ENCODE results near the gene SERPINA5. TPM values are rescaled to one million over a fixed set of nuclear protein-coding genes. Genes with fewer than 3 reads are reported as not detected.

Gene SERPINA5
- total RNA-seq, 1 donor from 2014 or later: 0.50 TPM

DNA sequence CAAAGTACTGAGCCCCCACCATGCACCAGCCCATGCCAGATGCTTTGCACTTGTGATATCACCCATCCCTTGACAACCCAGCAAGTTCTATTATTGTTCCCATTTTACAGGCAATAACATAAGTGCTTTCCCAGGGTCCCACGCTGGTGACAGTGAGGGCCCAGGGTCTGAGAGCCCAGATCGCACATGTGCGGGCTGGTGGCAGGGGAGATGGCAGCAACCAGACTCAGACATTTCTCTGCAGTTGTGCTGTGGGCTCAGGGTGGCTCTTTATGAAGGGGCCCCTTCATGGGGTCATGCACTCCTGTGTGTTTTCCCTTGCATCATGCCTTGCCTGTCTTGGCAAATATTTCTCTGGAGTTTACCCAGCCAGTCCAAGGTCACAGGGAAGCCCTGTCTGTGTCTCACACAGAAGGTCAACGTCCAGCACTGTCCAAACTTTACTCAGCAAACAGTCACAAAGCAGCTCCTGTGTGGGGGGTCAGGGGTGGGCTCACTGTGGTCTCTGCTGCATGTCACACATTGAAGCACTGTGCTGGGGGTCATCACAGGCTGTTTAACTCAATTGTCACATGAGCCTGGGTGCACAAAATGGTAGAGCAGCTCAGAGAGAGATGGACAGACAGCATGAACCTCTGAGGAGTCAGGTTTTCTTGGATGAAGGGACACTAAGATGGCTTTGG lies 12.7 kb downstream of the SERPINA5 start:
- H3K4me1 Mint-ChIP-seq (ENCODE audit: low read depth): peaks cover 6% of the 10 kb centered on the region
- H3K27me3 Mint-ChIP-seq (ENCODE audit: low read depth): no peaks in the 10 kb centered on the region
- no peaks in the 10 kb centered on the region for H3K36me3 Mint-ChIP-seq (ENCODE audit: low read depth)
- H3K27ac Mint-ChIP-seq (ENCODE audit: unreplicated experiment): no peak overlapping the region
- H3K9me3 Mint-ChIP-seq (ENCODE audit: low read depth): peaks cover 3% of the 10 kb centered on the region
- TF ChIP-seq CTCF (IDR thresholded peaks at IDR 0.05): no peak
- no peak overlapping the region for H3K4me3 Mint-ChIP-seq (ENCODE audit: unreplicated experiment)
- peak; percentile 32 for DNase-seq (ENCODE audit: low spot score)

- Mint-ChIP-seq H3K27me3 (ENCODE audit: low read depth) (no peaks in the 10 kb centered on the region), H3K27ac (ENCODE audit: unreplicated experiment) (no peak overlapping the region), H3K9me3 (ENCODE audit: low read depth) (peaks cover 3% of the 10 kb centered on the region), H3K4me1 (ENCODE audit: low read depth) (peaks cover 11% of the 10 kb centered on the region), H3K4me3 (ENCODE audit: unreplicated experiment) (no peak overlapping the region), H3K36me3 (ENCODE audit: low read depth) (no peaks in the 10 kb centered on the region)
- TF ChIP-seq CTCF (IDR thresholded peaks at IDR 0.05): no peak
- DNase-seq (ENCODE audit: low spot score): peak; percentile 39
Measured at GRCh38 chr14:94594441-94594840, 13.2 kb downstream of the SERPINA5 start.

DNA sequence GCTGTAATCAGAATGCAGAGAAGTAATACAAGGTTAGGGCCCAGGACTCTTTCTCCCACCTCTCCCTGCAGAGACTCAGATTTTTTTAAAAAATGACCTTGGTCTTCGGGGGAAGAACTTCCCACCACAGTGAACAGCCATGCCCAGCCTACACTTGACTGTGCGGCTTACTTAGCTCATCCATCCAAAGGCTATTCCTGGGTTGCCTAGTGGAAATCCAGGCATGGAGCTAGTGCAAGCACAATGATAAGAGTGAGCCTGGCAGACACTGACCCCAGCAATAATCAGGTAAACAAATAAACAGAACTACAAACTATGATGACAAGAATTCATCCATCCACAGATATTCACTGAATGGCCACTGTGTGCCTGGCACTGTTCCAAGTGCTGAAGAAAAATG lies 14.7 kb downstream of the SERPINA5 start:
- Mint-ChIP-seq H3K36me3 (ENCODE audit: low read depth) (no peaks in the 10 kb centered on the region), H3K9me3 (ENCODE audit: low read depth) (peaks cover 2% of the 10 kb centered on the region), H3K4me3 (ENCODE audit: unreplicated experiment) (no peak overlapping the region), H3K27me3 (ENCODE audit: low read depth) (no peaks in the 10 kb centered on the region), H3K4me1 (ENCODE audit: low read depth) (peaks cover 26% of the 10 kb centered on the region), H3K27ac (ENCODE audit: unreplicated experiment) (no peak overlapping the region)
- no peak for TF ChIP-seq CTCF (IDR thresholded peaks at IDR 0.05)
- no peak for DNase-seq (ENCODE audit: low spot score)

DNA sequence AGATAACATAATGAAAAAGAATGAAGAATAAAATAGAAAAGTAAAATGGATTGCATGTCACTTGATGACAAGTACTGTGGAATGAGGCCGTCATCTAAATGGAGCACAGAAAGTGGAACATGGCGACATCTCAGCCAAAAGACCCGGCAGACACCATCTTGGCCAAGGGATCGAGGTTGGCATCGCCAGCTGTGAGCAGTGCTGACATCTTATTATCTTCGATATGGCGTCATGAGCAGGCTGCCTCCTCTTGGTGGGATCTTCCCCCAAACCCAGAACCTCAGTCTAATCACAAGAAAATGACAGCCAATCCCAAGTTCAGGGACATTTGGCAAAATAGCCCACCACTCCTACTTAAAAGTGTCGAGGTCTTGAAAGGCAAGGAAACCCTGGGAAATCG lies 15.1 kb downstream of the SERPINA5 start:
- no peak overlapping the region for H3K27ac Mint-ChIP-seq (ENCODE audit: unreplicated experiment)
- no peak for TF ChIP-seq CTCF (IDR thresholded peaks at IDR 0.05)
- H3K4me1 Mint-ChIP-seq (ENCODE audit: low read depth): peaks cover 30% of the 10 kb centered on the region

DNA sequence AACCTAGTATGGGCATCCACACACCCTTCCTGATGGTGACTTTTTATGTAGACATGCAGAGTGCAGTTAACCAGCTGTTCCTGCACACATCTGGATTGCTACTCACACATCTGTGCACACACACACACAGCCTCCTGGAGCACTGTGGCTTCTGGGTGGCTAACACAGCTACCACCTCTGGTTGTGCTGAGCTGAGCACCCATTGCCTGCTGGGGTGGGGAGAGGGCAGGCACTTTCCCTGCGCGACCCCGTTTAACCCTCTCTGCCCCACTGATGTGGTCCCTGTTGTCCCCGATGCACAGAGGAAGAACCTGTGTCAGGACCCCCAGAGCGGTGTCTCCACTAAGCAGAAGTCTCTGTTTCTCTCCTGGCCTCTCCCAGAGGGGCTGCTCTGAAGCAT lies 16.6 kb downstream of the SERPINA5 start:
- peaks cover 3% of the 10 kb centered on the region for H3K9me3 Mint-ChIP-seq (ENCODE audit: low read depth)
- peak; percentile 59 for DNase-seq (ENCODE audit: low spot score)
- no peak overlapping the region for H3K4me3 Mint-ChIP-seq (ENCODE audit: unreplicated experiment)
- H3K36me3 Mint-ChIP-seq (ENCODE audit: low read depth): no peaks in the 10 kb centered on the region
- no peak for TF ChIP-seq CTCF (IDR thresholded peaks at IDR 0.05)
- H3K27me3 Mint-ChIP-seq (ENCODE audit: low read depth): no peaks in the 10 kb centered on the region
- H3K4me1 Mint-ChIP-seq (ENCODE audit: low read depth): peaks cover 40% of the 10 kb centered on the region
- H3K27ac Mint-ChIP-seq (ENCODE audit: unreplicated experiment): no peak overlapping the region

More for the DNA sequence above, 15.1 kb downstream of the SERPINA5 start:
- H3K36me3 Mint-ChIP-seq (ENCODE audit: low read depth): no peaks in the 10 kb centered on the region
- H3K9me3 Mint-ChIP-seq (ENCODE audit: low read depth): peaks cover 3% of the 10 kb centered on the region
- H3K4me3 Mint-ChIP-seq (ENCODE audit: unreplicated experiment): no peak overlapping the region
- H3K27me3 Mint-ChIP-seq (ENCODE audit: low read depth): no peaks in the 10 kb centered on the region
- peak; percentile 14 for DNase-seq (ENCODE audit: low spot score)
